ENCODE results near the gene SLCO4C1. TPM values are rescaled to one million over a fixed set of nuclear protein-coding genes. Genes with fewer than 3 reads are reported as not detected.
A peak's percentile ranks its signal among the peaks of the same experiment; 100 is the strongest.

Gene SLCO4C1, protein sequence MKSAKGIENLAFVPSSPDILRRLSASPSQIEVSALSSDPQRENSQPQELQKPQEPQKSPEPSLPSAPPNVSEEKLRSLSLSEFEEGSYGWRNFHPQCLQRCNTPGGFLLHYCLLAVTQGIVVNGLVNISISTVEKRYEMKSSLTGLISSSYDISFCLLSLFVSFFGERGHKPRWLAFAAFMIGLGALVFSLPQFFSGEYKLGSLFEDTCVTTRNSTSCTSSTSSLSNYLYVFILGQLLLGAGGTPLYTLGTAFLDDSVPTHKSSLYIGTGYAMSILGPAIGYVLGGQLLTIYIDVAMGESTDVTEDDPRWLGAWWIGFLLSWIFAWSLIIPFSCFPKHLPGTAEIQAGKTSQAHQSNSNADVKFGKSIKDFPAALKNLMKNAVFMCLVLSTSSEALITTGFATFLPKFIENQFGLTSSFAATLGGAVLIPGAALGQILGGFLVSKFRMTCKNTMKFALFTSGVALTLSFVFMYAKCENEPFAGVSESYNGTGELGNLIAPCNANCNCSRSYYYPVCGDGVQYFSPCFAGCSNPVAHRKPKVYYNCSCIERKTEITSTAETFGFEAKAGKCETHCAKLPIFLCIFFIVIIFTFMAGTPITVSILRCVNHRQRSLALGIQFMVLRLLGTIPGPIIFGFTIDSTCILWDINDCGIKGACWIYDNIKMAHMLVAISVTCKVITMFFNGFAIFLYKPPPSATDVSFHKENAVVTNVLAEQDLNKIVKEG
- 0.49 and 0.63 TPM in 2 replicates for total RNA-seq (2011; cell fraction: chromatin; rRNA removed; ENCODE audit: low replicate concordance)
- 0.39 and 0.50 TPM in 2 replicates for total RNA-seq (2011; cell fraction: nucleolus; rRNA removed)
- total RNA-seq (2011; cell fraction: nucleoplasm; rRNA removed) = 0.59 and 1.1 TPM in 2 replicates
- total RNA-seq (2014; rRNA removed) (0.04 and 0.09 TPM in 2 replicates), total RNA-seq (2014; rRNA removed; fragmentation: Illumina TruSeq; extraction: Trizol) (0.15 and 0.16 TPM in 2 replicates), total RNA-seq (2015; rRNA removed; fragmentation: Illumina TruSeq; extraction: Trizol) (0.07 and 0.11 TPM in 2 replicates), total RNA-seq (2021) (0.11 and 0.16 TPM in 2 replicates), polyA plus RNA-seq (2011; rRNA removed) (0.28 and 1.1 TPM in 2 replicates), polyA plus RNA-seq (2014; fragmentation: Illumina TruSeq; extraction: Trizol) (0.11 and 0.12 TPM in 2 replicates), polyA plus RNA-seq (2014; fragmentation: Nextera tagmentation; extraction: Ambion mirVana) (under 1 TPM in 1 of 2 experiments, not detected in 1; 0.04 TPM), polyA plus RNA-seq (2014; rRNA removed) (0.20 and 0.22 TPM in 2 replicates), polyA minus RNA-seq (2011; rRNA and poly(A)+ RNA removed) (0.30 and 1.6 TPM in 2 replicates), Bru-seq, nascent RNA (percentile 25 among the genes with signal in this experiment), BruChase-seq, experiment 1, labeled RNA remaining after a 2-hour chase (percentile 28 among the genes with signal in this experiment), BruChase-seq, experiment 2, labeled RNA remaining after a 6-hour chase (percentile 34 among the genes with signal in this experiment)
- polyA plus RNA-seq (2011; cell fraction: cytosol; rRNA removed) = 0.15 and 0.25 TPM in 2 replicates
- 0.14 and 0.41 TPM in 2 replicates for polyA plus RNA-seq (2011; cell fraction: nucleus; rRNA removed)
- 0.10 and 0.12 TPM in 2 replicates for polyA plus RNA-seq (2012)
- polyA minus RNA-seq (2011; cell fraction: cytosol; rRNA and poly(A)+ RNA removed) = 0.48 TPM in 1 of 2 replicates, not detected in the other
- 0.33 and 0.54 TPM in 2 replicates for polyA minus RNA-seq (2011; cell fraction: nucleus; rRNA and poly(A)+ RNA removed)
- long read RNA-seq, experiment 1 = 0 reads
- long read RNA-seq, experiment 2 = 0 reads
- long read RNA-seq, experiment 3 = 0 reads

DNA sequence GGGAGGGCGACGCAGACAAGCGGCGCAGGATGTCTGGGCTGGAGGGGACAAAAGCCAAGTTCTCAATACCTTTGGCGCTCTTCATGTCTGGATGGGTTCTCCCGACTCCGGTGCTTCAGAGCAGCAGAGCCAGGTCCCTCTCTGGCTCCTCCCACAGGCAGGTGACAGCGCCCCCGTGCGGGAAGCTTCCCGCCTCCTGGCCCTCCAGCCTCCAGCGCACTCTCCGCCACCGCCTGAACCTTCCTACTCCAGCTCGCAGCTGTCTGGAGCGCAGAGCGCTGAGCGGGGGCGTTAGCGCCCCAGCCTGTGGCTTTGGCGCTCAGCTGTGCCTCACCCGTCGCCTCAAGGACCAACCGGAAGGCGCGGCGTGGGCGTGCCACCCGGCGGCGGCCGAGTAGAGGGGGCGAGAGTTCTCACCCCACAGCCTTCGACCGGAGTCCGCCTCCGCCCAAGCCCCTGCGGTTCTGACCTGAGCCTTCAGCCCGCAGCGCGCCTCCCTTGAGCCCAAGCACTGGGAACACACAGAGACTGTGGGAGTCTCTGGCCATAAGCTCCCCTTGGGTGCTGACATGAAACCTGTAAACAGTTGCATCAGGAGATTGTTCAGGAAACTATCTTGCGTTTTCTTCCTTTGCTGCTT, at the start of gene SLCO4C1:
Gene SLCO4C1, minus strand, starts transcription at position 107 of the 640 bp plus-strand sequence. Its CDS starts 22 bp downstream, at position 85.
- no peaks in the 10 kb centered on the region for H3K9me1 ChIP-seq (ENCODE audit: control insufficient read depth, insufficient read depth, low read length)
- H3K4me2 ChIP-seq (ENCODE audit: insufficient read depth, low read length) = no peak within 1 kb of the TSS
- no peaks in the 10 kb centered on the region for H3K36me3 ChIP-seq (ENCODE audit: control insufficient read depth, insufficient read depth, low read length)
- no peak within 1 kb of the TSS; the same call in 1 of the 2 replicates for H3K4me3 ChIP-seq
- no peak within 1 kb of the TSS for H3K27ac ChIP-seq (ENCODE audit: extremely low read depth, low read depth, low read length)
- no peak within 1 kb of the TSS for H2AFZ ChIP-seq (ENCODE audit: low read depth, low read length)
- H4K20me1 ChIP-seq (replicated peaks; ENCODE audit: control insufficient read depth, insufficient read depth, low read length) = no peaks in the 10 kb centered on the region
- ATAC-seq (peak; percentile 79), DNase-seq (ENCODE audit: extremely low read depth in 1 of 4, low spot score in 3 of 4) (peak; percentile 11 to 23 (median 12)), FAIRE-seq (no peak)
- intact Hi-C loops (cut with micrococcal nuclease) (no loop called here), in situ Hi-C loops (cut with MboI) (no loop called here)
- H3K9me3 ChIP-seq (replicated peaks; ENCODE audit: control insufficient read depth, insufficient read depth, low read depth, low read length) = no peaks in the 10 kb centered on the region
- WGBS (ENCODE audit: insufficient coverage, low coverage, missing lambda C conversion rate) = 10% methylated on average over 37 of the region's 42 CpGs
- no peaks in the 10 kb centered on the region for H3K79me2 ChIP-seq (ENCODE audit: control insufficient read depth, insufficient read depth, low read length)
- no peaks in the 10 kb centered on the region for H3K27me3 ChIP-seq (ENCODE audit: control insufficient read depth in 2 of 2, insufficient read depth in 2 of 2, low read length in 2 of 2)
- no peak within 1 kb of the TSS for H3K9ac ChIP-seq (ENCODE audit: insufficient read depth in 1 of 2, low read depth in 2 of 2, low read length in 2 of 2)
- CTCF ChIA-PET (ENCODE audit: low intra/inter-chr PET ratio) = no interaction called here
- POLR2A ChIA-PET = no interaction called here
- no peaks in the 10 kb centered on the region for H3K4me1 ChIP-seq (replicated peaks in 1 of 2; ENCODE audit: control insufficient read depth in 2 of 2, insufficient read depth in 2 of 2, low read length in 2 of 2)
- BruUV-seq (replicated peaks) = no TSS peak
- TF ChIP-seq HNRNPLL (IDR thresholded peaks at IDR 0.05; ENCODE audit: low read depth, low read length, poor library complexity, severe bottlenecking) (peak; percentile 38), MAZ (CRISPR knock-in tag; conservative IDR thresholded peaks at IDR 0.05 in 1 of 2, IDR thresholded peaks at IDR 0.05 in 1 of 2) (peak in 1 of 2 experiments; percentile 50; a peak in 1 of 4 replicates), ZNF217 (CRISPR knock-in tag; IDR thresholded peaks at IDR 0.05) (no peak), PCBP2 (IDR thresholded peaks at IDR 0.05; ENCODE audit: low read depth, low read length, poor library complexity, severe bottlenecking) (no peak), BRF1 (IDR thresholded peaks at IDR 0.05; ENCODE audit: borderline replicate concordance, extremely low read depth, insufficient read length) (no peak), NR1H2 (CRISPR knock-in tag; IDR thresholded peaks at IDR 0.05) (no peak), ZBTB17 (CRISPR knock-in tag; IDR thresholded peaks at IDR 0.05) (0 out of 2 replicates have a peak, but pooled peaks have one; percentile 42), EGR1 (conservative IDR thresholded peaks at IDR 0.05) (peak; percentile 76), CAMTA2 (CRISPR knock-in tag; conservative IDR thresholded peaks at IDR 0.05) (no peak)
- TF ChIP-seq, protein P1, sequence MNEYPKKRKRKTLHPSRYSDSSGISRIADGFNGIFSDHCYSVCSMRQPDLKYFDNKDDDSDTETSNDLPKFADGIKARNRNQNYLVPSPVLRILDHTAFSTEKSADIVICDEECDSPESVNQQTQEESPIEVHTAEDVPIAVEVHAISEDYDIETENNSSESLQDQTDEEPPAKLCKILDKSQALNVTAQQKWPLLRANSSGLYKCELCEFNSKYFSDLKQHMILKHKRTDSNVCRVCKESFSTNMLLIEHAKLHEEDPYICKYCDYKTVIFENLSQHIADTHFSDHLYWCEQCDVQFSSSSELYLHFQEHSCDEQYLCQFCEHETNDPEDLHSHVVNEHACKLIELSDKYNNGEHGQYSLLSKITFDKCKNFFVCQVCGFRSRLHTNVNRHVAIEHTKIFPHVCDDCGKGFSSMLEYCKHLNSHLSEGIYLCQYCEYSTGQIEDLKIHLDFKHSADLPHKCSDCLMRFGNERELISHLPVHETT (CRISPR knock-in tag; conservative IDR thresholded peaks at IDR 0.05 in 1 of 2, IDR thresholded peaks at IDR 0.05 in 1 of 2) = no peak
- TF ChIP-seq, protein P2, sequence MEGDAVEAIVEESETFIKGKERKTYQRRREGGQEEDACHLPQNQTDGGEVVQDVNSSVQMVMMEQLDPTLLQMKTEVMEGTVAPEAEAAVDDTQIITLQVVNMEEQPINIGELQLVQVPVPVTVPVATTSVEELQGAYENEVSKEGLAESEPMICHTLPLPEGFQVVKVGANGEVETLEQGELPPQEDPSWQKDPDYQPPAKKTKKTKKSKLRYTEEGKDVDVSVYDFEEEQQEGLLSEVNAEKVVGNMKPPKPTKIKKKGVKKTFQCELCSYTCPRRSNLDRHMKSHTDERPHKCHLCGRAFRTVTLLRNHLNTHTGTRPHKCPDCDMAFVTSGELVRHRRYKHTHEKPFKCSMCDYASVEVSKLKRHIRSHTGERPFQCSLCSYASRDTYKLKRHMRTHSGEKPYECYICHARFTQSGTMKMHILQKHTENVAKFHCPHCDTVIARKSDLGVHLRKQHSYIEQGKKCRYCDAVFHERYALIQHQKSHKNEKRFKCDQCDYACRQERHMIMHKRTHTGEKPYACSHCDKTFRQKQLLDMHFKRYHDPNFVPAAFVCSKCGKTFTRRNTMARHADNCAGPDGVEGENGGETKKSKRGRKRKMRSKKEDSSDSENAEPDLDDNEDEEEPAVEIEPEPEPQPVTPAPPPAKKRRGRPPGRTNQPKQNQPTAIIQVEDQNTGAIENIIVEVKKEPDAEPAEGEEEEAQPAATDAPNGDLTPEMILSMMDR (IDR thresholded peaks at IDR 0.05 in 2 of 3, conservative IDR thresholded peaks at IDR 0.05 in 1 of 3; ENCODE audit: insufficient read depth in 2 of 3, low read depth in 1 of 3, low read length in 3 of 3) = peak; percentile 5 to 28 (median 5); a peak in 1 of 6 replicates

Data from K562 (cell line).